HCT116 (cell line): ENCODE data around the gene ELMO2. TPM values are rescaled to one million over a fixed set of nuclear protein-coding genes. Genes with fewer than 3 reads are reported as not detected.

Experiments
- ATAC-seq: fragments of 200-7000 bp; cut with Tn5 transposase; 2 replicates; pipeline ENCODE4 v1.9.1; 2020; ENCODE audit warnings: mild to moderate bottlenecking, moderate library complexity
- BruUV-seq: library from RNA; stranded (reverse); fragments of 400-500 nt; replicated peaks from 2 replicates; lab custom pipeline; 2021; lab: Mats Ljungman, UMichigan
- CTCF ChIA-PET: fragments of 300-600 bp; sonication (Branson Sonifier 250); formaldehyde crosslinking; loops from one replicate; lab custom pipeline; 2021; ENCODE audit warnings: antibody characterized with exemption; lab: Charles Lee
- POLR2A ChIA-PET: fragments of 300-600, 350-600 bp; sonication (Branson Sonifier 250); formaldehyde crosslinking; loops from one replicate; lab custom pipeline; 2021; ENCODE audit warnings: antibody characterized with exemption; lab: Charles Lee
- RAD21 ChIA-PET, 2 experiments: fragments of 300-600 bp; sonication (Branson Sonifier 250); formaldehyde crosslinking; loops; one replicate each; lab custom pipeline; 2023; ENCODE audit warnings: low total read pairs in 2 of 2; ENCODE audit not compliant: uncharacterized antibody in 2 of 2, unreplicated experiment in 2 of 2, low non-redundant PET in 1 of 2; lab: Charles Lee
- DNase-seq: peaks from one replicate; pipeline ENCODE4 v3.0.0-alpha.2; 2010; ENCODE audit warnings: low read depth, low spot score
- H2AFZ ChIP-seq: fragments of 200-600 bp; shearing (Covaris generic), sonication (generic); 2 replicates; pipeline ENCODE4 v1.6.1; 2017; ENCODE audit warnings: low read depth, mixed run types, mixed read lengths, antibody characterized with exemption, low read length; ENCODE audit not compliant: poor library complexity, severe bottlenecking
- H3K27ac ChIP-seq: 2 replicates; pipeline ENCODE4 v1.5.1; 2012; ENCODE audit warnings: low read depth, low read length
- H3K27me3 ChIP-seq: fragments of 200-600 bp; sonication (generic); 2 replicates; pipeline ENCODE4 v1.6.1; 2016; ENCODE audit warnings: mixed run types, low read length, mixed read lengths; ENCODE audit not compliant: insufficient read depth
- H3K36me3 ChIP-seq, 2 experiments: fragments of 200-500 bp in 1 of 2; fragments of 200-600 bp in 1 of 2; sonication (Bioruptor generic) in 1 of 2; sonication (generic) in 1 of 2; 2 replicates each; pipeline versions ENCODE4 v1.5.1 to v1.6.1; 2014 to 2016; ENCODE audit warnings: low read length in 2 of 2, inconsistent platforms in 1 of 2, mixed read lengths in 1 of 2, mixed run types in 1 of 2; ENCODE audit not compliant: insufficient read depth in 2 of 2, control insufficient read depth in 1 of 2
- H3K4me1 ChIP-seq, 2 experiments: fragments of 200-600 bp in 1 of 2; sonication (generic) in 1 of 2; 2 replicates each; pipeline versions ENCODE4 v1.5.1 to v1.6.1; 2012 to 2017; ENCODE audit warnings: low read length in 2 of 2, inconsistent platforms in 1 of 2, mild to moderate bottlenecking in 1 of 2, mixed read lengths in 1 of 2, mixed run types in 1 of 2, moderate library complexity in 1 of 2; ENCODE audit not compliant: insufficient read depth in 2 of 2, control insufficient read depth in 1 of 2
- H3K4me2 ChIP-seq: fragments of 200-600 bp; sonication (generic); 2 replicates; pipeline ENCODE4 v1.6.1; 2017; ENCODE audit warnings: mixed run types, low read length, mixed read lengths
- H3K4me3 ChIP-seq, 2 experiments: fragments of 200-600 bp in 1 of 2; sonication (generic) in 1 of 2; replicated peaks in 1 of 2; 2 replicates each; pipeline ENCODE4 v1.5.1; 2011 to 2016; ENCODE audit warnings: low read length in 2 of 2, control low read depth in 1 of 2, low read depth in 1 of 2, mild to moderate bottlenecking in 1 of 2, mixed read lengths in 1 of 2, mixed run types in 1 of 2
- H3K79me2 ChIP-seq: fragments of 200-600 bp; sonication (generic); 2 replicates; pipeline ENCODE4 v1.6.1; 2017; ENCODE audit warnings: mild to moderate bottlenecking, mixed run types, low read length, moderate library complexity, mixed read lengths; ENCODE audit not compliant: insufficient read depth
- H3K9ac ChIP-seq: fragments of 200-600 bp; sonication (generic); 2 replicates; pipeline ENCODE4 v1.6.1; 2016; ENCODE audit warnings: low read length, mixed read lengths
- H3K9me2 ChIP-seq: fragments of 200-600 bp; sonication (generic), shearing (Covaris generic); 2 replicates; pipeline ENCODE4 v1.6.1; 2017; ENCODE audit warnings: mixed run types, mild to moderate bottlenecking, moderate library complexity; ENCODE audit not compliant: insufficient read depth
- H3K9me3 ChIP-seq, 2 experiments: fragments of 200-500 bp in 1 of 2; fragments of 200-600 bp in 1 of 2; sonication (Bioruptor generic) in 1 of 2; sonication (generic) in 1 of 2; 2 replicates each; pipeline ENCODE4 v1.6.1; 2014 to 2017; ENCODE audit warnings: low read length in 2 of 2, mixed read lengths in 2 of 2, inconsistent platforms in 1 of 2, low read depth in 1 of 2, mild to moderate bottlenecking in 1 of 2, mixed run types in 1 of 2, moderate library complexity in 1 of 2; ENCODE audit not compliant: control insufficient read depth in 1 of 2, insufficient read depth in 1 of 2
- H4K20me1 ChIP-seq: fragments of 200-600 bp; sonication (generic), shearing (Covaris generic); 2 replicates; pipeline ENCODE4 v1.6.1; 2017; ENCODE audit warnings: mixed run types, mild to moderate bottlenecking, moderate library complexity; ENCODE audit not compliant: insufficient read depth
- CBX3 ChIP-seq: IDR thresholded peaks from 2 replicates; pipeline ENCODE4 v1.6.1; 2012; ENCODE audit warnings: low read depth
- FOSL1 ChIP-seq: IDR thresholded peaks from 2 replicates; pipeline ENCODE4 v1.6.1; 2012; ENCODE audit warnings: low read depth
- JUND ChIP-seq: IDR thresholded peaks from 2 replicates; pipeline ENCODE4 v1.6.1; 2012
- POLR2A ChIP-seq: IDR thresholded peaks from 2 replicates; pipeline ENCODE4 v1.7.0; 2011; ENCODE audit warnings: borderline replicate concordance; ENCODE audit not compliant: insufficient read depth, insufficient read length; ENCODE audit errors: extremely low read depth
- RAD21 ChIP-seq: IDR thresholded peaks from 2 replicates; pipeline ENCODE4 v1.6.1; 2012; ENCODE audit warnings: low read depth, mild to moderate bottlenecking
- SIN3A ChIP-seq: IDR thresholded peaks from 2 replicates; pipeline ENCODE4 v1.6.1; 2012; ENCODE audit warnings: low read depth
- SRF ChIP-seq: IDR thresholded peaks from 2 replicates; pipeline ENCODE4 v1.6.1; 2012; ENCODE audit warnings: low read depth
- YY1 ChIP-seq: IDR thresholded peaks from 2 replicates; pipeline ENCODE4 v1.6.1; 2011; ENCODE audit warnings: low read length, low read depth, moderate library complexity, mild to moderate bottlenecking; ENCODE audit not compliant: insufficient replicate concordance; ENCODE audit errors: extremely low read depth
- ZFX ChIP-seq: fragments of 450-650 bp; IDR thresholded peaks from 2 replicates; pipeline ENCODE4 v1.6.1; 2017
- intact Hi-C: fragments of 100-400 bp; cut with micrococcal nuclease; formaldehyde crosslinking; loops from 2 replicates; pipeline ENCODE4 v1.10.0; 2022
- total RNA-seq: library from RNA; stranded (reverse); gene quantifications from one replicate; pipeline ENCODE4 v1.2.1, GENCODE V29; 2021; ENCODE audit not compliant: unreplicated experiment
- TF ChIP-seq, protein P1 (sequence below): IDR thresholded peaks from 2 replicates; pipeline ENCODE4 v1.6.1; 2011; ENCODE audit warnings: mild to moderate bottlenecking, low read length, moderate library complexity; ENCODE audit not compliant: insufficient replicate concordance; ENCODE audit errors: extremely low read depth
- TF ChIP-seq, protein P2 (sequence below), 3 experiments: fragments of 200-600 bp in 1 of 3; sonication (generic) in 1 of 3; IDR thresholded peaks in 2 of 3; conservative IDR thresholded peaks in 1 of 3; 2 replicates each; pipeline ENCODE4 v1.5.1; 2012 to 2017; ENCODE audit warnings: low read depth in 2 of 3, low read length in 2 of 3, antibody characterized with exemption in 1 of 3, borderline replicate concordance in 1 of 3, control low read depth in 1 of 3, mild to moderate bottlenecking in 1 of 3, mixed read lengths in 1 of 3, mixed run types in 1 of 3, moderate library complexity in 1 of 3; ENCODE audit not compliant: insufficient read depth in 1 of 3
- TF ChIP-seq, protein P3 (sequence below): IDR thresholded peaks from 2 replicates; pipeline ENCODE4 v1.6.1; 2012

ELMO2 gene
- total RNA-seq, 1 experiment from 2014 or later: 22.9 TPM

DNA sequence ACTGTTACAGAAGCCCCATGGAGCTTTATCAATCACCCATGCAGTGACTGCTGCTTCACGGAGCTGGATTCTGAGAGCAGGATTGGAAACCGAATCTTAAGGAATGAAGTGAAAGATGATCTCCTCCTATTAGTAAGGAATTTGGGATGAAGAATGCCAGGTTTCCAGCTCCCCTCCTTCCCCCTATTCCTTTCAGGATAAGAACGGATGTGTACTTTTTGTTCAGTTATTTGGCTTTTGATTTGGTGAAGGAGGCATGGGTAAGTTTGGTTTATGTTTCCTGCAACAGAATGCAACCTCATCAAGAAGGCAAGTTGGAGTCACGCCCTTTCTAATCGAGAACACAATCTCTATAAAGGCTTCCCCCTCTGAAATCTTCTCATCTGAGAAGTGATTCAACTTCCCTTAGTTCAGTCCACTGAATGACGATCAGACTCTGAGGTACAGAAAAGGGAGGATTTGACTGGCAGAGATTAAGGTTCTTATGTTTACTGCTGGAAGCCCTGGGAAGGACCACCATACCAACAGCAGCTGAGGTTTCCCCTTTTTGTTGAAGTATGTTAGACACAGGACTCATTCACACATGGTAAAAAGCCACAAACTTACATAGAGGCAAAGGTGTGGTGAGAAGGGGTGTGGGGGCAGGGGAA, 5.5 kb downstream of the ELMO2 start:
- Histone ChIP-seq H3K4me3 (no peak overlapping the region), H3K27me3 (no peaks in the 10 kb centered on the region), H3K79me2 (no peaks in the 10 kb centered on the region), H3K4me1 (peaks cover 3 to 6% of the 10 kb centered on the region in 2 experiments; a peak in 3 of 4 replicates), H3K36me3 (no peaks in the 10 kb centered on the region; a peak in 1 of 4 replicates), H3K4me2 (no peak overlapping the region), H3K27ac (no peak overlapping the region), H4K20me1 (no peaks in the 10 kb centered on the region), H3K9me3 (no peaks in the 10 kb centered on the region), H3K9me2 (no peaks in the 10 kb centered on the region), H3K9ac (no peak overlapping the region), H2AFZ (no peak overlapping the region)
- TF ChIP-seq, protein P1, sequence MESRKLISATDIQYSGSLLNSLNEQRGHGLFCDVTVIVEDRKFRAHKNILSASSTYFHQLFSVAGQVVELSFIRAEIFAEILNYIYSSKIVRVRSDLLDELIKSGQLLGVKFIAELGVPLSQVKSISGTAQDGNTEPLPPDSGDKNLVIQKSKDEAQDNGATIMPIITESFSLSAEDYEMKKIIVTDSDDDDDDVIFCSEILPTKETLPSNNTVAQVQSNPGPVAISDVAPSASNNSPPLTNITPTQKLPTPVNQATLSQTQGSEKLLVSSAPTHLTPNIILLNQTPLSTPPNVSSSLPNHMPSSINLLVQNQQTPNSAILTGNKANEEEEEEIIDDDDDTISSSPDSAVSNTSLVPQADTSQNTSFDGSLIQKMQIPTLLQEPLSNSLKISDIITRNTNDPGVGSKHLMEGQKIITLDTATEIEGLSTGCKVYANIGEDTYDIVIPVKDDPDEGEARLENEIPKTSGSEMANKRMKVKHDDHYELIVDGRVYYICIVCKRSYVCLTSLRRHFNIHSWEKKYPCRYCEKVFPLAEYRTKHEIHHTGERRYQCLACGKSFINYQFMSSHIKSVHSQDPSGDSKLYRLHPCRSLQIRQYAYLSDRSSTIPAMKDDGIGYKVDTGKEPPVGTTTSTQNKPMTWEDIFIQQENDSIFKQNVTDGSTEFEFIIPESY: no peak
- TF ChIP-seq YY1: no peak
- no peak for DNase-seq
- RAD21 ChIA-PET: no interaction called here
- CTCF ChIA-PET: no interaction called here
- POLR2A ChIA-PET: no interaction called here
- ATAC-seq: no peak
- no TSS peak for BruUV-seq
- intact Hi-C loops: no loop called here

GRCh38 chr20:46400253-46400652, 6.2 kb downstream of the ELMO2 start:
- H3K79me2 ChIP-seq: no peaks in the 10 kb centered on the region
- H2AFZ ChIP-seq: no peak overlapping the region
- no peaks in the 10 kb centered on the region for H3K27me3 ChIP-seq
- no peak overlapping the region for H3K9ac ChIP-seq
- H3K9me3 ChIP-seq: no peaks in the 10 kb centered on the region
- H3K36me3 ChIP-seq: no peaks in the 10 kb centered on the region; a peak in 1 of 4 replicates
- intact Hi-C loops: no loop called here
- CTCF ChIA-PET: no interaction called here
- H3K4me2 ChIP-seq: no peak overlapping the region
- H3K27ac ChIP-seq: no peak overlapping the region
- peaks cover 3 to 4% of the 10 kb centered on the region in 2 experiments; a peak in 3 of 4 replicates for H3K4me1 ChIP-seq
- no peaks in the 10 kb centered on the region for H3K9me2 ChIP-seq
- no peak overlapping the region for H3K4me3 ChIP-seq
- DNase-seq: no peak
- no peaks in the 10 kb centered on the region for H4K20me1 ChIP-seq
- no peak for ATAC-seq
- RAD21 ChIA-PET: no interaction called here
- BruUV-seq: no TSS peak
- POLR2A ChIA-PET: no interaction called here
- TF ChIP-seq FOSL1 (no peak), SRF (no peak), ZFX (no peak), SIN3A (no peak), CBX3 (no peak), JUND (no peak), RAD21 (no peak), POLR2A (no peak)
- TF ChIP-seq, protein P1: no peak
- TF ChIP-seq, protein P2, sequence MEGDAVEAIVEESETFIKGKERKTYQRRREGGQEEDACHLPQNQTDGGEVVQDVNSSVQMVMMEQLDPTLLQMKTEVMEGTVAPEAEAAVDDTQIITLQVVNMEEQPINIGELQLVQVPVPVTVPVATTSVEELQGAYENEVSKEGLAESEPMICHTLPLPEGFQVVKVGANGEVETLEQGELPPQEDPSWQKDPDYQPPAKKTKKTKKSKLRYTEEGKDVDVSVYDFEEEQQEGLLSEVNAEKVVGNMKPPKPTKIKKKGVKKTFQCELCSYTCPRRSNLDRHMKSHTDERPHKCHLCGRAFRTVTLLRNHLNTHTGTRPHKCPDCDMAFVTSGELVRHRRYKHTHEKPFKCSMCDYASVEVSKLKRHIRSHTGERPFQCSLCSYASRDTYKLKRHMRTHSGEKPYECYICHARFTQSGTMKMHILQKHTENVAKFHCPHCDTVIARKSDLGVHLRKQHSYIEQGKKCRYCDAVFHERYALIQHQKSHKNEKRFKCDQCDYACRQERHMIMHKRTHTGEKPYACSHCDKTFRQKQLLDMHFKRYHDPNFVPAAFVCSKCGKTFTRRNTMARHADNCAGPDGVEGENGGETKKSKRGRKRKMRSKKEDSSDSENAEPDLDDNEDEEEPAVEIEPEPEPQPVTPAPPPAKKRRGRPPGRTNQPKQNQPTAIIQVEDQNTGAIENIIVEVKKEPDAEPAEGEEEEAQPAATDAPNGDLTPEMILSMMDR (IDR thresholded peaks at IDR 0.05 in 2 of 3, conservative IDR thresholded peaks at IDR 0.05 in 1 of 3; ENCODE audit: borderline replicate concordance in 1 of 3, insufficient read depth in 1 of 3, low read depth in 2 of 3, low read length in 2 of 3): no peak
- TF ChIP-seq, protein P3, sequence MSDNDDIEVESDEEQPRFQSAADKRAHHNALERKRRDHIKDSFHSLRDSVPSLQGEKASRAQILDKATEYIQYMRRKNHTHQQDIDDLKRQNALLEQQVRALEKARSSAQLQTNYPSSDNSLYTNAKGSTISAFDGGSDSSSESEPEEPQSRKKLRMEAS: no peak
